Measurements from ENCODE around the gene CPXM2. TPM values are rescaled to one million over a fixed set of nuclear protein-coding genes. Genes with fewer than 3 reads are reported as not detected.

The CPXM2 gene
- total and polyA plus RNA-seq, 9 of the 15 experiments (the other 6 are each of a cell fraction or from before 2014, with no cell fraction given) = not detected

DNA sequence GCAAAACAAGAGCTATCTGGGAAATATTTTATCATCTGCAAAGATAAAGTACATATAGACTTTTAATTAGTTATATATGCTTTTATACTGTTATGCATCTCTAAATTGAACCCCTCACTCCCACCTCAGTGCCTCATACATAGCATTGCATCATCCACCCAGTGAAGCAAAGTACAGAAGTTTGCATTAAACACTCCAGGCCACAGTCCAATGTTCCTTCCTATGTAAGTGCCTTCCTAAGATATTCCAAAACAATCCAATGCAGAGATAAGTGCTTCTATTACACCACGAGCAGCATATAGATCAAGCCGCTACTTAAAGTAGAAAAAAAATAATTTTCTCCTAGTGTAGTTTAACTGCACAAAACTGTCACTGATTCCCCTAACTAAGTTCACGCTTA, 3.4 kb downstream of the CPXM2 start:
- H3K4me1 ChIP-seq (replicated peaks in 1 of 2; ENCODE audit: control insufficient read depth in 2 of 2, insufficient read depth in 2 of 2, low read length in 2 of 2) = no peaks in the 10 kb centered on the region
- no peaks in the 10 kb centered on the region for H3K9me3 ChIP-seq (replicated peaks; ENCODE audit: control insufficient read depth, insufficient read depth, low read depth, low read length)
- CTCF ChIA-PET (ENCODE audit: low intra/inter-chr PET ratio) = no interaction called here
- POLR2A ChIA-PET = interaction anchor here (0.6 kb wide), 1 partner anchor 95 kb away, joined by 3 read pairs; no protein-coding TSS in a partner anchor
- WGBS (ENCODE audit: insufficient coverage, low coverage, missing lambda C conversion rate) = 3% methylated on average over 3 of the region's 3 CpGs
- ATAC-seq (no peak), FAIRE-seq (no peak), DNase-seq (ENCODE audit: extremely low read depth in 1 of 4, low spot score in 3 of 4) (no peak)
- H3K27me3 ChIP-seq (ENCODE audit: control insufficient read depth in 2 of 2, insufficient read depth in 2 of 2, low read length in 2 of 2) = peaks cover 0 to 16% of the 10 kb centered on the region in 2 experiments; a peak in 1 of 5 replicates
- H2AFZ ChIP-seq (ENCODE audit: low read depth, low read length) = no peak overlapping the region
- H3K4me2 ChIP-seq (ENCODE audit: insufficient read depth, low read length) = no peak overlapping the region
- intact Hi-C loops (cut with micrococcal nuclease) = no loop called here
- in situ Hi-C loops (cut with MboI) = no loop called here
- H3K79me2 ChIP-seq (ENCODE audit: control insufficient read depth, insufficient read depth, low read length) = no peaks in the 10 kb centered on the region
- no peak overlapping the region for H3K9ac ChIP-seq (ENCODE audit: insufficient read depth in 1 of 2, low read depth in 2 of 2, low read length in 2 of 2)
- no peak overlapping the region for H3K4me3 ChIP-seq
- H3K9me1 ChIP-seq (ENCODE audit: control insufficient read depth, insufficient read depth, low read length) = no peaks in the 10 kb centered on the region
- H3K27ac ChIP-seq (ENCODE audit: extremely low read depth, low read depth, low read length) = no peak overlapping the region
- BruUV-seq (replicated peaks) = no TSS peak
- H3K36me3 ChIP-seq (ENCODE audit: control insufficient read depth, insufficient read depth, low read length) = no peaks in the 10 kb centered on the region
- no peaks in the 10 kb centered on the region for H4K20me1 ChIP-seq (replicated peaks; ENCODE audit: control insufficient read depth, insufficient read depth, low read length)
- TF ChIP-seq CHCHD3 (CRISPR knock-in tag; IDR thresholded peaks at IDR 0.05) (no peak), CREM (IDR thresholded peaks at IDR 0.05; ENCODE audit: low read depth) (no peak), FOSL1 (tag; conservative IDR thresholded peaks at IDR 0.05) (no peak), SMARCE1 (IDR thresholded peaks at IDR 0.05) (no peak), MCM2 (IDR thresholded peaks at IDR 0.05; ENCODE audit: low read depth) (no peak), MXI1 (IDR thresholded peaks at IDR 0.05; ENCODE audit: low read depth, low read length) (no peak), SOX6 (IDR thresholded peaks at IDR 0.05) (no peak), HNRNPH1 (optimal IDR thresholded peaks at IDR 0.05; ENCODE audit: low read depth, low read length) (no peak), TSHZ1 (CRISPR knock-in tag; IDR thresholded peaks at IDR 0.05) (no peak), BCOR (IDR thresholded peaks at IDR 0.05) (no peak), ZNF280A (IDR thresholded peaks at IDR 0.05; ENCODE audit: low read depth, partially characterized antibody) (no peak), MCM7 (IDR thresholded peaks at IDR 0.05) (no peak), SMAD3 (CRISPR knock-in tag; conservative IDR thresholded peaks at IDR 0.05) (no peak), ZNF695 (CRISPR knock-in tag; IDR thresholded peaks at IDR 0.05) (no peak), ZNF584 (CRISPR knock-in tag; IDR thresholded peaks at IDR 0.05; ENCODE audit: low read depth) (no peak), ZC3H4 (CRISPR knock-in tag; IDR thresholded peaks at IDR 0.05; ENCODE audit: borderline replicate concordance) (no peak)
- TF ChIP-seq, protein P1, sequence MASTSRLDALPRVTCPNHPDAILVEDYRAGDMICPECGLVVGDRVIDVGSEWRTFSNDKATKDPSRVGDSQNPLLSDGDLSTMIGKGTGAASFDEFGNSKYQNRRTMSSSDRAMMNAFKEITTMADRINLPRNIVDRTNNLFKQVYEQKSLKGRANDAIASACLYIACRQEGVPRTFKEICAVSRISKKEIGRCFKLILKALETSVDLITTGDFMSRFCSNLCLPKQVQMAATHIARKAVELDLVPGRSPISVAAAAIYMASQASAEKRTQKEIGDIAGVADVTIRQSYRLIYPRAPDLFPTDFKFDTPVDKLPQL (IDR thresholded peaks at IDR 0.05; ENCODE audit: extremely low read depth, insufficient read length) = no peak
- TF ChIP-seq, protein P2, sequence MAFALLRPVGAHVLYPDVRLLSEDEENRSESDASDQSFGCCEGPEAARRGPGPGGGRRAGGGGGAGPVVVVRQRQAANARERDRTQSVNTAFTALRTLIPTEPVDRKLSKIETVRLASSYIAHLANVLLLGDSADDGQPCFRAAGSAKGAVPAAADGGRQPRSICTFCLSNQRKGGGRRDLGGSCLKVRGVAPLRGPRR (CRISPR knock-in tag; IDR thresholded peaks at IDR 0.05) = no peak

Measured in K562 (cell line).